Colon (tissue), 2 donors: ENCODE data around the gene WASF3.

Experiments used
- FAIRE-seq: peaks from 2 replicates; lab custom pipeline; 2012; peaks lifted over from hg19 to GRCh38; lab: Jason Lieb, UNC
- donor health status: control.
- donor health status: control.

WASF3 gene

GRCh38 chr13:26548205-26548765, 9.2 kb upstream of the WASF3 start:
- no peak for FAIRE-seq

- FAIRE-seq: no peak
These were observed 7.8 kb upstream of the WASF3 start for GRCh38 chr13:26549713-26550112.

- no peak for FAIRE-seq
These were observed 6.1 kb upstream of the WASF3 start for GRCh38 chr13:26551255-26551860.

DNA sequence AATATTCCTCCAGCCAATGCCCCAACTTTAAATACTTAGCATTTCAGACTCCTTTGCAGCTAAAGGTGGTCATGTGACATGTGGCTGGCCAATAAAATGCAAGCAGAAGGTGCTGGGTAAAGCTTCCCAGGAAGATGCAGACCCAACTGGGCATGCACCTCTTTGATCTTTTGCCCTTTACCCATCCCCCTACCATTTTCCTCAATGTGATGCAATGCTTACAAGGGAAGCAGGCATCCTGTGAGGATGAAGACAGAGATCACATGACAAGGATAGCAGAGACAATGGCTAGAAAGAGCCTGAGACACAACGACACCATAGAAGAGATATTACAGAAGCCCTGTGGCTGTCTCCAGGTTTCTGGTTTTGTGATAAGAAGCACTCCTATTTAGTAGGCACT, 2.1 kb upstream of the WASF3 start:
- no peak for FAIRE-seq

DNA sequence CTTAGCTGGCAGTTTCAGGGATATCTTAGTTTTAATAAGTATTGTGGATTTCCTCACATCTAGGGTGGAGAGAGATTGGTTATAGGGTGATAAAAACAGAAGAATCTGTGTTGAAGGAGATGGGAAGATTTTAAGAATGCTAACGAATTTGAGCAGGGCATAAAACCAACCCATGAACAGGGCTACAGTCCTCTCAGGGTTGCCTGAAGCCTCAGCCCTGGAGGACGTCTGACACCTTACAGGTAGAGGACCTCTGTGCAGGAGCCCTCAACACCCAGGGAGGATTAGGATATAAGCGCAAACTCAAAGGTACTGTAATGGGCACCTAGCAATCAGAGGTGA, 461 bp upstream of the WASF3 start:
- no peak for FAIRE-seq

DNA sequence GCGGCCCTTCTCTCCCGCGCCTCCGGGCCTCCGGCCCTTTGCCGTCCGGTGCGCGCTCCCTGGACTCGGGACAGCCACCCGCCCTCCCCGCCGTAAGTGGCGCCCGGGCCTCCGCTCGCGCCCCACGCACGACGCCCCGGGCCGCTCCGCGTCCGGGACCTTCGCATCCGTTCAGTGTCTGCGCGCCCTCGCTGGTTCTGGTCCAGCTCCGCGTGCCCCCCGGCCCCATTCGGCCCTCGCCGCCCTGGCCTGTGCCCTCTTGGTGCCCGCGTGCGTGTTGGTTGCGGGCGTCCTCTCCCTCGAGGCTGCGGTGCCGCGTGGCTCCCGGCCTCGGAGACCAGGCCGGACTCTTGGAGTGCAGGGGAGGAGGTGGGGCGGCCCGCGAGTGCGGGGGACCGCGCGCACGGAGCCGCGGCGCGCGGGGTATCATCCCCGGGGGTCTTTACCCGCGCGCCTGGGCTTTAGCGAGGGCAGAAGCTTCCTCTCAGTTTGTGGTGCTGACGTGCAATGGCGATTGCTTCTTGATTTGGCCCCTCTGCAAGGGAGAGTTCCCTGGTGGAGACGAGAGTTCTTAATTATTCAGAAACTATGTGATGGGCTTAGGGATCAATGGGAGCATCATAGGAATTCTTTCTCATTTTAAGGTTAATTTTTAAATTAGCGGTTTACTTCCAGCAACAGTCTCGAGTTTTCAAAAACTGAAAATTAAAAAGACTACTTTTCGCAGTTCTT, 757 bp downstream of the WASF3 start:
- FAIRE-seq: no peak

GRCh38 chr13:26558987-26559386, 1.5 kb downstream of the WASF3 start:
- no peak for FAIRE-seq

DNA sequence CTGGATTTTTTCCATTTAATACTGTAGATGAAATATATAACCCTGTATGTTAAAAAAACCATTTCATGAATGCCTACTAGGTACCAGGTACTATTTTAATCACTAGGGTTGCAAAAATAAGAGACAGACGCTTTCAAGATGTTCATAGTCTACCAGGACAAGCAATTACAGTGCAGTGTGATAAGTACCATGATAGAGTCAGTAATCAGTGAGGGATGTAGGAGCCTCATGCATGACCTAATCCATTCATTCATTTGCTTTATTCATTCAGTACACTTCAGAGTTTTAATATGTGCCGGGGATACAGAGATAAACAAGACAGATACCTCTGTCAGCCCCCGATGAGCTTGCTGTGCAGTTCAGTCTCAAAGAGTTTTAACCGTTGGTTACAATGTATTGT, 3.0 kb downstream of the WASF3 start:
- FAIRE-seq: no peak

DNA sequence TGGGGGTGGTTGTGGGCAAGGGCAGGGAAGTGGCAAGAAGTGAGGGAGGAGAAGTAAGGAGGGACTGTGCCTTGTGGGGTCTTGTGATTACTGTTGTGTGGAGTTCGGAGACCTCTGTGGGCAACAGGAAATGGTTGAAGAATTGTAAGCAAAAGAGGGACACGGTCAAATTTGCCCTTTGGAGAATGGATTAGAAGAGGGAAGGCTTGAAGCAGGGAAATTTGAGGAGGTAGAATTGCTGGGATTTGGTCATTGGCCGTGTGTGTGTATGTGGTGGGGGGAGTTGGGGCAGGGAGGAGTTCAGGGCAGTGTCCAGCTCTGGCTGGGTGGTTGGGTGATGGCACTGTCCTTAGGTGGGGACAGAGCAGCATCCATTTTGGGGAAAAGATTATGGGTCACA, 3.6 kb downstream of the WASF3 start:
- FAIRE-seq: no peak

GRCh38 chr13:26561651-26562511, 4.4 kb downstream of the WASF3 start:
- FAIRE-seq: no peak

GRCh38 chr13:26562512-26562890, 5.0 kb downstream of the WASF3 start:
- FAIRE-seq: no peak

GRCh38 chr13:26563713-26564112, 6.2 kb downstream of the WASF3 start:
- FAIRE-seq: no peak

GRCh38 chr13:26568132-26568815, 10.8 kb downstream of the WASF3 start:
- FAIRE-seq: no peak

DNA sequence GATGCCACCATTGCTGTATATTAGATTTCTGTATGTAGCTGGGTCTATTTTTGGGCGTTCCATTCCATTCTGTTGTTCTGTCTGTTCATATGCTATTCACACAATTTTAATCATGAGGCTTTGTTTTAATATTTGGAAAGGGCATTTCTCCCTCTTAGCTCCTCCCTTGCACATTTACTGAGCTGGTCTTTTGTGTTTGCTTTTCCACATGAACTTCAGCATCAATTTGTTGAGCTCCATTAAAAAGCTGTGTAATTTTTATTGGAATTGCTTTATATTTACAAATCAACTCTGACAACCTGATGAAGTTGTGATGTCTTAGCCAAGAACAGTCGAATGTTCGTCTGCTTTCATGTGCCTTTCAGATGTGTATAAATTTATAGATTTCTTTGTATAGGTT, 14.0 kb downstream of the WASF3 start:
- FAIRE-seq: no peak

- FAIRE-seq: no peak
These were observed 17.8 kb downstream of the WASF3 start for GRCh38 chr13:26575244-26575643.

DNA sequence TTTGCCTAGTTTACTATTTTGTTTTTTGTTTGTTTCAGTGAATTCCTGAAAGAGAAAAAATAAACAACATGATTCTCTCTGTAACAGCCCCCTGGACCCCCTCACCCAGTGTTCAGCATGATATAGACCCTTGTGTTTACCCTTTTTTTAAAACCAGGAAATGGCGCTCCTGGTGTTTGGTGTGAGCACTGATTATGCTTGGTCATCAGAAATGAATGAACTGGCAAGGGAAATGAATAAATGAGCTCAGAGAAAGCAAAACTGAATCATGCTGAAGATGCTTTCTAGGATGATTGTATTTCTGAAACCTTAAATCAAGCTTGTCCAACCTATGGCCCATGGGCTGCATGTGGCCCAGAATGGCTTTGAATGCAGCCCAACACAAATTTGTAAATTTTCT, 22.1 kb downstream of the WASF3 start:
- FAIRE-seq: no peak

- no peak for FAIRE-seq
These were observed 26.2 kb downstream of the WASF3 start for GRCh38 chr13:26583662-26584061.

DNA sequence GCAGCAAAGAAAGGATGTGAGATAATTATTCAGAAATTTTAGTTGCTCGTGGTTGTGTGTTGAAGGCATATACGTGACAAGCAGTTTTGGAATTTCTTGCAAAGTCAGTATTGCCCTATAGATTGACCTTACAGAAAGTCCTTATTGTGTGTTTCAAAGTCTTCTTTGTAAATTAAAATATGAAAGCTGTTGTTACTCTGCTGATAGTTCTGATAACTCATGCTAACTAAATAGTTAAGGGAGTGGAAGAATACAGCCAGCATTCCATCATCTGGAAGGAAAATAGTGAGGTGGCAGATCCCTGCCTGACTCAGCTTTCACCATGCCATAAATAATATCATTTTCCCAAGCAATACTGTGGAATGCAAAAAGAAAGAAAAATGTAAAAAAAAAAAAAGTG, 27.2 kb downstream of the WASF3 start:
- FAIRE-seq: no peak

GRCh38 chr13:26585136-26585535, 27.7 kb downstream of the WASF3 start:
- no peak for FAIRE-seq

DNA sequence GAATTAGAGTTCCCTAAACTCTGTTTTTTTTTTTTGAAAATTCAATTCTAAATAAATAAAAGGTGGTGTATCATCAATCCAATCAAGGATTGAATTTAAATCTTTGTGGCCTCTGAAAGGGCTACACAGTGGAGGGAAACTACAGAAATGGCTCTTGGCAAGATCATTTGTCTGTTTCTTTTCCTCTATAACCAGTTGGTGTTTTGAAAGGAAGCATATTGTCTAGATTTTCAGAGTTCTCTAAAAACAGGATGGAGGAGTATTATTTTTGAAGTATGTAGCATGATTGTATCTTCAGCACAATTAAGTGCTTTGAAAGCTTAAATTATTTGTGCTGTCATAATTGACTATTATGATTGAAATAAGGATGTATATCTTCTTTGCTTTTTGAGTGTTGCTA, 29.8 kb downstream of the WASF3 start:
- FAIRE-seq: no peak

- no peak for FAIRE-seq
These were observed 31.7 kb downstream of the WASF3 start for GRCh38 chr13:26589226-26589625.

DNA sequence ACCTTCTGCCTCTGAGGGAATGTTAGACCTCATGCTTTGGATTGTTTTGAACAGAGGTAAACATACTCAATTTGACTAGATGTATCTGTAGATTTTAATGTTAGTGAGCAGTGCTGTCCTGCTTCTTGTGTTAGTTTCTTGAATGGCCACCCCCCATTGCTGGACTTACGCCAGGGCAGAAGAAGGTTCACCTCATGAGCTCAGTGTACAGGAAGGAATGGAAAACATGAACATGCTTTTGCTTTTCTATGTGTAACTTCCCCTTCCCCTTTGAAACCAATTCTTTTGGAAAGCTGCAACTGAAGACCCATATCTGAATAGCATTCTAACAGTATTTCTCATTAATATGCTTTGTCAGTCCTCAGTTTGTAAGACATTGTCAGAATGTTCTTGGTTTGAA, 32.3 kb downstream of the WASF3 start:
- no peak for FAIRE-seq

DNA sequence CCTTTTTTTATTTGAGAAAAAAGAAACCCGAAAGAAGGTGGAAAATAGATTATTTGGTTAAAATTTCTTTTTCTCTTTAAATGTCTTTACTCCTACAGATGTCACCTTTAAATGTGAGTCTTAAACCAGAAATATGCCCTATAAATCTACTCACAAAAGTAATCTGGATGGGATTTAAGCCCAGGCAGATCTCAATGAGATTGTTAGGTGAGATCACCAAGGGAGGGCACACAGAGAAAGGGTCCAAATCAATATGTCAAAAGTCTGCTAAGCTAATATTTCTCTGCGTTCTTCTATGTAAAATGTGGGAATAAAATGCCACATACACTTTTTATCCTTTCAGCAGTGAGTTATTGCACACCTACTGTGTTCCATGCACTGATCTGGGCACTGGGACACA, 32.9 kb downstream of the WASF3 start:
- no peak for FAIRE-seq
